Measurements from ENCODE around the gene HSD17B12. TPM values are rescaled to one million over a fixed set of nuclear protein-coding genes. Genes with fewer than 3 reads are reported as not detected.
A peak's percentile ranks its signal among the peaks of the same experiment; 100 is the strongest.

The HSD17B12 gene
- total and polyA plus RNA-seq, 2 experiments from 2014 or later = 128 to 168 TPM

DNA sequence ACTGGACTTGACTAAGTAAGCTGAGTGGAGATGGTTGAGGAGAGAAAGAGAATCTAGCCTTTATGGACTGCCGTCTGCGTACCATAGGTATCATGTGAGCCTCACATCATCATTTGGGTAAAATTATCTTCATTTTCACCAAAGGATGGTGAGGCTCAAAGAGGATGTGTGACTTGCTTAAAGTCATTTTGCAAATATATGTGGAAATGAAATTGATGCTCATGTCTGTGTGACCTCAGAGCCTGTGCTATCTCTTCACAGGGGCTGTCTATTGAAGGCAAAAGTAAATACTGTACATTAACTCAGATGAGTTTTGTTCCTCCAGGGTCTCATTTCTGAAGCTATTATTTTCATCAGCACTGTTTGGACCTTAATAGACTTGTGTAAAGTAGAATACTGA is 116.8 kb downstream of the HSD17B12 start:
- no peak overlapping the region for H3K4me3 Mint-ChIP-seq
- no peaks in the 10 kb centered on the region for H3K4me1 Mint-ChIP-seq
- no peaks in the 10 kb centered on the region for H3K4me1 ChIP-seq (ENCODE audit: insufficient read depth)
- no peaks in the 10 kb centered on the region for H4K20me1 ChIP-seq (replicated peaks; ENCODE audit: insufficient read depth)
- no peaks in the 10 kb centered on the region for H3F3A ChIP-seq (replicated peaks; ENCODE audit: low read depth)
- no peaks in the 10 kb centered on the region for H3K27me3 ChIP-seq (ENCODE audit: insufficient read depth)
- H3K79me2 ChIP-seq (replicated peaks; ENCODE audit: insufficient read depth) = peaks cover 7% of the 10 kb centered on the region; the same call in 1 of the 2 replicates
- no peaks in the 10 kb centered on the region for H3K27me3 Mint-ChIP-seq (ENCODE audit: insufficient read depth, low read depth, poor library complexity)
- DNase-seq (ENCODE audit: low spot score) = no peak
- TF ChIP-seq, protein P1, sequence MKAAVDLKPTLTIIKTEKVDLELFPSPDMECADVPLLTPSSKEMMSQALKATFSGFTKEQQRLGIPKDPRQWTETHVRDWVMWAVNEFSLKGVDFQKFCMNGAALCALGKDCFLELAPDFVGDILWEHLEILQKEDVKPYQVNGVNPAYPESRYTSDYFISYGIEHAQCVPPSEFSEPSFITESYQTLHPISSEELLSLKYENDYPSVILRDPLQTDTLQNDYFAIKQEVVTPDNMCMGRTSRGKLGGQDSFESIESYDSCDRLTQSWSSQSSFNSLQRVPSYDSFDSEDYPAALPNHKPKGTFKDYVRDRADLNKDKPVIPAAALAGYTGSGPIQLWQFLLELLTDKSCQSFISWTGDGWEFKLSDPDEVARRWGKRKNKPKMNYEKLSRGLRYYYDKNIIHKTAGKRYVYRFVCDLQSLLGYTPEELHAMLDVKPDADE (IDR thresholded peaks at IDR 0.05) = no peak
- TF ChIP-seq POLR2AphosphoS5 (IDR thresholded peaks at IDR 0.05; ENCODE audit: low read depth) = no peak
- ATAC-seq = no peak
- H3K27ac Mint-ChIP-seq = no peak overlapping the region
- no peaks in the 10 kb centered on the region for H3K9me3 Mint-ChIP-seq
- H3K36me3 Mint-ChIP-seq (ENCODE audit: low read depth) = peaks cover 14% of the 10 kb centered on the region; the same call in 2 of the 3 replicates
- H2AFZ ChIP-seq = no peak overlapping the region
- H3K36me3 ChIP-seq (ENCODE audit: insufficient read depth) = no peaks in the 10 kb centered on the region
- no peak overlapping the region for H3K27ac ChIP-seq (ENCODE audit: low read depth)
- H3K4me3 ChIP-seq = no peak overlapping the region
- no peaks in the 10 kb centered on the region for H3K9me2 ChIP-seq (ENCODE audit: insufficient read depth)
- H3K4me2 ChIP-seq = no peak overlapping the region

DNA sequence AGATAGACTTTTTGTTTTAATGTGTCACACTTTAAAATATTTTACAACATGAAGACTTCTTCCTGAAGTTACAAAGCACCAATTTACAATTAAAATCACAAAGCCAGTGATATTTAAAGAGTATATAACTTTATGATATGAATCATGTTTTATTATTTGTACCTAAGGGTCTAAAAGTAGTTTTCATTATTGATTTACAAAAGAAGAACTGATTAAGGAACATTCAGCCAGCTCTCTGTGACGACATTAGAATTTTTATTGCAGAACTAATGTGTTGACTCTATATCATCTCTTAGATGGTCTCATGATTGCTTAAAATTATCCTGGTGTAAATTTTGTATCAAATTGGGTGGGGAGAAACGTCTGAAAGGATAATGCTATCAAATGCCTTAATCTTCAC is 117.3 kb downstream of the HSD17B12 start:
- H3K9me2 ChIP-seq (ENCODE audit: insufficient read depth) = no peaks in the 10 kb centered on the region
- no peak for DNase-seq (ENCODE audit: low spot score)
- no peaks in the 10 kb centered on the region for H3K4me1 ChIP-seq (ENCODE audit: insufficient read depth)
- H4K20me1 ChIP-seq (replicated peaks; ENCODE audit: insufficient read depth) = no peaks in the 10 kb centered on the region
- H3F3A ChIP-seq (replicated peaks; ENCODE audit: low read depth) = no peaks in the 10 kb centered on the region
- TF ChIP-seq NANOG (IDR thresholded peaks at IDR 0.05; ENCODE audit: borderline replicate concordance) = no peak
- H3K9me3 Mint-ChIP-seq = no peaks in the 10 kb centered on the region
- no peaks in the 10 kb centered on the region for H3K36me3 ChIP-seq (ENCODE audit: insufficient read depth)
- no peak overlapping the region for H3K27ac ChIP-seq (ENCODE audit: low read depth)
- H3K4me2 ChIP-seq = no peak overlapping the region
- no peak for ATAC-seq
- H2AFZ ChIP-seq = no peak overlapping the region
- no peaks in the 10 kb centered on the region for H3K27me3 Mint-ChIP-seq (ENCODE audit: insufficient read depth, low read depth, poor library complexity)
- H3K27me3 ChIP-seq (ENCODE audit: insufficient read depth) = no peaks in the 10 kb centered on the region
- 0 out of 2 replicates have a peak, but pooled peaks cover 4% of the 10 kb centered on the region for H3K79me2 ChIP-seq (replicated peaks; ENCODE audit: insufficient read depth)
- no peak overlapping the region for H3K4me3 Mint-ChIP-seq
- H3K27ac Mint-ChIP-seq = no peak overlapping the region
- peaks cover 15% of the 10 kb centered on the region for H3K36me3 Mint-ChIP-seq (ENCODE audit: low read depth)
- H3K4me1 Mint-ChIP-seq = no peaks in the 10 kb centered on the region
- H3K4me3 ChIP-seq = no peak overlapping the region

DNA sequence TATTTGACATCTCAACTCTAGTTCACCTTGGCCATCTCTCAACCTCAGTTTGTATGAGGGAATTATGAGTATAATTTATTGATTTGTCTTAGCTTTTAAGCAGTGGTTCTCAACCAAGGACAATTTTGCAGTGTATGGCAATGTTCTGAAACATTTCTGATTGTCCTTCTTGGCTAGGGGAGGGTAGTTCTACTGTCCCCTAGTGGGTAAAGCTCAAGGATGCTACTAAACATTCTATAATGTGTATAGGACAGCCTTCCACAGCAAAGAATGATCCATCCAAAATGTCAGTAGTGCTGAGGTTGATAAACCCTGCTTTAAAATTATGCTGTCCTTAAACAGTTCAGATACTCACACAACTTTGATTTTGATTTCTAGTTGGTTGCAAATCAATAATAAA is 122.0 kb downstream of the HSD17B12 start:
- H3K27ac ChIP-seq (ENCODE audit: low read depth) = no peak overlapping the region
- peak; percentile 52; the same call in 2 of the 3 replicates for ATAC-seq
- H3K4me1 ChIP-seq (ENCODE audit: insufficient read depth) = no peaks in the 10 kb centered on the region
- no peaks in the 10 kb centered on the region for H4K20me1 ChIP-seq (replicated peaks; ENCODE audit: insufficient read depth)
- H3K4me3 ChIP-seq = no peak overlapping the region
- no peaks in the 10 kb centered on the region; the same call in 1 of the 2 replicates for H3K79me2 ChIP-seq (replicated peaks; ENCODE audit: insufficient read depth)
- H3K9me2 ChIP-seq (ENCODE audit: insufficient read depth) = no peaks in the 10 kb centered on the region
- no peak overlapping the region for H2AFZ ChIP-seq
- H3K27ac Mint-ChIP-seq = no peak overlapping the region
- peak; percentile 17 for DNase-seq (ENCODE audit: low spot score)
- TF ChIP-seq, protein P2, sequence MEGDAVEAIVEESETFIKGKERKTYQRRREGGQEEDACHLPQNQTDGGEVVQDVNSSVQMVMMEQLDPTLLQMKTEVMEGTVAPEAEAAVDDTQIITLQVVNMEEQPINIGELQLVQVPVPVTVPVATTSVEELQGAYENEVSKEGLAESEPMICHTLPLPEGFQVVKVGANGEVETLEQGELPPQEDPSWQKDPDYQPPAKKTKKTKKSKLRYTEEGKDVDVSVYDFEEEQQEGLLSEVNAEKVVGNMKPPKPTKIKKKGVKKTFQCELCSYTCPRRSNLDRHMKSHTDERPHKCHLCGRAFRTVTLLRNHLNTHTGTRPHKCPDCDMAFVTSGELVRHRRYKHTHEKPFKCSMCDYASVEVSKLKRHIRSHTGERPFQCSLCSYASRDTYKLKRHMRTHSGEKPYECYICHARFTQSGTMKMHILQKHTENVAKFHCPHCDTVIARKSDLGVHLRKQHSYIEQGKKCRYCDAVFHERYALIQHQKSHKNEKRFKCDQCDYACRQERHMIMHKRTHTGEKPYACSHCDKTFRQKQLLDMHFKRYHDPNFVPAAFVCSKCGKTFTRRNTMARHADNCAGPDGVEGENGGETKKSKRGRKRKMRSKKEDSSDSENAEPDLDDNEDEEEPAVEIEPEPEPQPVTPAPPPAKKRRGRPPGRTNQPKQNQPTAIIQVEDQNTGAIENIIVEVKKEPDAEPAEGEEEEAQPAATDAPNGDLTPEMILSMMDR (conservative IDR thresholded peaks at IDR 0.05; ENCODE audit: low read depth in 2 of 2) = peak; percentile 49 to 56
- TF ChIP-seq, protein P3, sequence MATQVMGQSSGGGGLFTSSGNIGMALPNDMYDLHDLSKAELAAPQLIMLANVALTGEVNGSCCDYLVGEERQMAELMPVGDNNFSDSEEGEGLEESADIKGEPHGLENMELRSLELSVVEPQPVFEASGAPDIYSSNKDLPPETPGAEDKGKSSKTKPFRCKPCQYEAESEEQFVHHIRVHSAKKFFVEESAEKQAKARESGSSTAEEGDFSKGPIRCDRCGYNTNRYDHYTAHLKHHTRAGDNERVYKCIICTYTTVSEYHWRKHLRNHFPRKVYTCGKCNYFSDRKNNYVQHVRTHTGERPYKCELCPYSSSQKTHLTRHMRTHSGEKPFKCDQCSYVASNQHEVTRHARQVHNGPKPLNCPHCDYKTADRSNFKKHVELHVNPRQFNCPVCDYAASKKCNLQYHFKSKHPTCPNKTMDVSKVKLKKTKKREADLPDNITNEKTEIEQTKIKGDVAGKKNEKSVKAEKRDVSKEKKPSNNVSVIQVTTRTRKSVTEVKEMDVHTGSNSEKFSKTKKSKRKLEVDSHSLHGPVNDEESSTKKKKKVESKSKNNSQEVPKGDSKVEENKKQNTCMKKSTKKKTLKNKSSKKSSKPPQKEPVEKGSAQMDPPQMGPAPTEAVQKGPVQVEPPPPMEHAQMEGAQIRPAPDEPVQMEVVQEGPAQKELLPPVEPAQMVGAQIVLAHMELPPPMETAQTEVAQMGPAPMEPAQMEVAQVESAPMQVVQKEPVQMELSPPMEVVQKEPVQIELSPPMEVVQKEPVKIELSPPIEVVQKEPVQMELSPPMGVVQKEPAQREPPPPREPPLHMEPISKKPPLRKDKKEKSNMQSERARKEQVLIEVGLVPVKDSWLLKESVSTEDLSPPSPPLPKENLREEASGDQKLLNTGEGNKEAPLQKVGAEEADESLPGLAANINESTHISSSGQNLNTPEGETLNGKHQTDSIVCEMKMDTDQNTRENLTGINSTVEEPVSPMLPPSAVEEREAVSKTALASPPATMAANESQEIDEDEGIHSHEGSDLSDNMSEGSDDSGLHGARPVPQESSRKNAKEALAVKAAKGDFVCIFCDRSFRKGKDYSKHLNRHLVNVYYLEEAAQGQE (IDR thresholded peaks at IDR 0.05; ENCODE audit: unreplicated experiment) = no peak
- H3K9me3 Mint-ChIP-seq = peaks cover 13% of the 10 kb centered on the region
- no peaks in the 10 kb centered on the region for H3K27me3 ChIP-seq (ENCODE audit: insufficient read depth)
- peaks cover 51% of the 10 kb centered on the region for H3K36me3 Mint-ChIP-seq (ENCODE audit: low read depth)
- no peak overlapping the region for H3K4me2 ChIP-seq
- no peaks in the 10 kb centered on the region for H3K4me1 Mint-ChIP-seq
- H3K27me3 Mint-ChIP-seq (ENCODE audit: insufficient read depth, low read depth, poor library complexity) = no peaks in the 10 kb centered on the region
- H3K4me3 Mint-ChIP-seq = no peak overlapping the region
- H3F3A ChIP-seq (replicated peaks; ENCODE audit: low read depth) = no peaks in the 10 kb centered on the region
- H3K36me3 ChIP-seq (ENCODE audit: insufficient read depth) = peaks cover 12% of the 10 kb centered on the region; the same call in 1 of the 2 replicates

All from GM23338 (cell line).